GM18502 (cell line): ENCODE data around the gene DR1.
"Not testable (repeated sequence)": the region's sequence is repeated elsewhere in the genome, so short reads cannot be mapped to it uniquely, and the experiment has no call there.

ENCODE experiments used
- ATAC-seq: cut with Tn5 transposase; IDR thresholded peaks from one replicate; pipeline ENCODE4 v1.9.1; 2021; ENCODE audit warnings: mild to moderate bottlenecking; ENCODE audit not compliant: unreplicated experiment, poor library complexity

Gene DR1

GRCh38 chr1:93339171-93339697 is 6.5 kb upstream of the DR1 start:
- ATAC-seq = no peak

GRCh38 chr1:93340090-93340489 is 5.6 kb upstream of the DR1 start:
- ATAC-seq = no peak

GRCh38 chr1:93344484-93344883 is 1.2 kb upstream of the DR1 start:
- no peak for ATAC-seq

GRCh38 chr1:93344886-93345632 is 648 bp upstream of the DR1 start:
- ATAC-seq = peak; percentile 12

- peak; percentile 31 for ATAC-seq
Observed at GRCh38 chr1:93346421-93346993, 800 bp downstream of the DR1 start.

GRCh38 chr1:93347334-93347899 is 1.7 kb downstream of the DR1 start:
- ATAC-seq = no peak

- no peak for ATAC-seq
Observed at GRCh38 chr1:93348104-93348728, 2.5 kb downstream of the DR1 start.

- ATAC-seq = no peak
Observed at GRCh38 chr1:93349231-93350135, 3.8 kb downstream of the DR1 start.

- ATAC-seq = no peak
Observed at GRCh38 chr1:93350322-93350721, 4.6 kb downstream of the DR1 start.

- ATAC-seq = no peak
Observed at GRCh38 chr1:93350875-93351274, 5.2 kb downstream of the DR1 start.

- not testable (repeated sequence) for ATAC-seq
Observed at GRCh38 chr1:93351346-93351745, 5.6 kb downstream of the DR1 start.

- ATAC-seq = no peak
Observed at GRCh38 chr1:93352376-93352775, 6.7 kb downstream of the DR1 start.

- ATAC-seq = no peak
Observed at GRCh38 chr1:93353286-93353685, 7.6 kb downstream of the DR1 start.

- no peak for ATAC-seq
Observed at GRCh38 chr1:93354749-93355148, 9.0 kb downstream of the DR1 start.

GRCh38 chr1:93357242-93357641 is 11.5 kb downstream of the DR1 start:
- no peak for ATAC-seq

- no peak for ATAC-seq
Observed at GRCh38 chr1:93358293-93358692, 12.6 kb downstream of the DR1 start.

GRCh38 chr1:93360111-93360510 is 14.4 kb downstream of the DR1 start:
- no peak for ATAC-seq

GRCh38 chr1:93362237-93362636 is 16.5 kb downstream of the DR1 start:
- ATAC-seq = no peak

GRCh38 chr1:93365813-93366212 is 20.1 kb downstream of the DR1 start:
- no peak for ATAC-seq

GRCh38 chr1:93369734-93370133 is 24.0 kb downstream of the DR1 start:
- ATAC-seq = no peak
